Kasumi-1 (cell line): Measurements from ENCODE around the gene DICER1.
A peak's percentile ranks its signal among the peaks of the same experiment; 100 is the strongest.
"Not testable (repeated sequence)": the region's sequence is repeated elsewhere in the genome, so short reads cannot be mapped to it uniquely, and the experiment has no call there.

Source experiments
- DNase-seq, 2 experiments: peaks; one replicate each; lab custom pipeline; 2025; lab: John Stamatoyannopoulos, UW

DICER1 gene

GRCh38 chr14:95157327-95158189, at the start of gene DICER1:
Gene DICER1 (minus strand): TSS chr14:95157529. CDS start chr14:95133458, 24,071 bp downstream.
- peak; percentile 83 to 84 for DNase-seq

DNA sequence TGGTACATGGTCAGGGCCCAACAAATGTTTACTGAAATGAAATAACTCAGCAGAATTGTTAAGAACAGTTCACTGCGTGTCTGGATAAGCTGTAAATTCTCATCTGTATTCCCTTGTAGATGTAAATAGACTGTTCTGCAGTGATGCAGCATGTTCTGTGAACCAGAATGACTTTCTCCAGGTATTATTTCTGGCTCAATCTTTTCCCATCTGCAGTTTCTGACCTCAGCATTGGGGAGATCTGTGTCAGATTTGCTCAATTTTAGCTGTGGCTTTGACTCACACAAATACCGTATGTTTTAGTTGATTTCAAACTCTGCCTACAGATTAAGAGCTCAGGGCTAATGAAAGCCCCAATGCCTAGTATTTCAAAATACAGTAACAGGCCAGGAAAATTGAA, 49.2 kb upstream of the DICER1 start:
- DNase-seq: no peak

DNA sequence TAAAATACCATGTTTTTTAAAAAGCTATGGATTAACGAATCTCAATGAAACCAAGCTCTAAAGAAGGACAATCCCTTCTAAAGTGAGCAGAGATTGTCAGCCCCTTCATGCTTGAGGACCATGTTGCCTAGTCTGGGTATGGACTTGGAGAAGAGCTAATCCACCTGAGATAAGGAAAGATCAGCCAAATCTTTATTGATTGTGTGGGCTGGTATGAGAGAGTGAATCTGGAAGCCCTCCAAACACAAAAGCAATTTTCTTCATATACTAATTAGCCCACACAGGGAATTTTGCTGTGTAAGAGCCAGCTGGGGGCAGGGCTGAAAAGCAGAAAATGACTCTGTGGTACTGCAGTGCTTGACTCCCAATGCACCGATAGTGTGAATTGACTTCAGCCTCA, 47.4 kb upstream of the DICER1 start:
- DNase-seq: no peak

DNA sequence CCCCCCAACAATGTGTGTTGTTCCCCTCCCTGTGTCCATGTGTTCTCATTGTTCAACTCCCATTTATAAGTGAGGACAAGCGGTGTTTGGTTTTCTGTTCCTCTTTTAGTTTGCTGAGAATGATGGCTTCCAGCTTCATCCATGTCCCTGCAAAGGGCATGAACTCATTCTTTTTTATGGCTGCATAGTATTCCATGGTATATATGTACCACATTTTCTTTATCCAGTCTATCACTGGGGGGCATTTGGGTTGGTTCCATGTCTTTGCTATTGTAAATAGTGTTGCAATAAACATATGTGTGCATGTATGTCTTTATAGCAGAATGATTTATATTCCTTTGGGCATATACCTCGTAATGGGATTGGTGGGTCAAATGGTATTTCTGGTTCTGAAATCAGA, 44.4 kb upstream of the DICER1 start:
- not testable (repeated sequence) for DNase-seq

DNA sequence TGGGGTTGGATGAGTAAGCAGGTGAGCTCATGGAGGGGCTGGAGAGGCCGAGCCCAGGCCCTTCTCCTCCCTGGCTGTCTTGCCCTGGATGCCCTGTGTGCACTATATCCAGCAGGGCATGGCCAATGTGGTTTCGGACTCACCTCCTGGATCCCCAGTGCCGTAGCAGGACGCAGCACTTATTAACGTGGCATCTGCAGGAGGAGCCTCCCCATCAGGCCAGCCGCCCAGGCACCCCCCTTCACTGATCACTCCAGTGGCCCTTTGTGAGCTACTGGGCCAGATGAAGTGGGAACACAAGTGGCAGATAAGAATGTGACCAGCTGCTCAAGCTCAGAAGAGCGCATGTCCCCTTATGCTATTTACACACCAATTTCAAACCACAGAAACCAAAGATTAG, 43.1 kb upstream of the DICER1 start:
- DNase-seq: no peak

DNA sequence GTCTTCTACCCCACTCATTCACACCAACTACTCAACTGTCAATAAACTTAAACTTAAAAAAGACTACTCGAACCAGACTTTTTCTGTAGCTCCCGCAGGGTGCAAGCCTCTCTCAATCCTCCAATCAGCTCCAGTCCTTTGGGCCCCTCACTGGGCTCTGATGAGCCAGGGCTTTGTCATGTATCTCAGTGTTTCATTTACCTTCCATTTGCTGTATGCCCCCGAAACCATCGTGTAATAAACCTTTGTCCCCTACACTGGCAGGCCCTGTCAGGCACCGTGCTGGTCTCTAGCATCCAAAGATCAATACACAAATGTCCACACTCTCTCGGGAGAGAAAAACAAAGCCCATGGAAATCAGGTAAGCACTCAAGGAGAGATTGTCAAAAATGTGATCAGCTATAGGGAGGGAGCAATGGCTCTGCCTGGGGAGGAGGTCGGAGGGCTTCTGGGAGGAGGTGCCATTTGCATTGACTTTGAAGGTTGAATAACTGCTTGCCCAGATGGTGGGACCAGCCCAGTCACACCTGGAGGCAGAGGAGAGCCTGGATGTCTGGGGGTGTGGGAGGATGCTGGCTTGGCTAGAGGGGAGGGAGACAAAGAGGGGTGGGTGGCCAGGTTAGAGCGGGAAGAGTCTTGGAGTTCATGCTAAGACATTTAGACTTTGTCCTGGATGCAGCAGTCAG, 42.1 kb upstream of the DICER1 start:
- DNase-seq: no peak

DNA sequence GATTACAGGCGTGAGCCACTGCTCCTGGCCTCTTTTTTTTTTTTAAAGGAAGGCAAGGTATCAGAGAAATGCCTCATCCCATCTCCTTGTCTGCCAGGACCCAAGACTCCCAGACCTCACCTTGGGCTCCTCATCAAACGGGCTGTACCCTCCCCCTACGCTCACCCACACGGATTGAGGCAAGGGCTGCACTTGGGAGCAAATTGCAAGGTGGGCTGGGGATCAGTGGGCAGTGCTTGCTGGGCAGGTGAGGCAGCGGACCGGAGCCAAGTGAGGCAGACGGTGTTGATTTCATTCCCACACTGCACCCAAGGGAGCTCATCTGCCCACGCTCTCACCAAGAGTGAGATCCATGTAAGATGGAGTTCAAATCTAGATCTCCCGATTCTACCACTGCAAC, 41.0 kb upstream of the DICER1 start:
- no peak for DNase-seq

DNA sequence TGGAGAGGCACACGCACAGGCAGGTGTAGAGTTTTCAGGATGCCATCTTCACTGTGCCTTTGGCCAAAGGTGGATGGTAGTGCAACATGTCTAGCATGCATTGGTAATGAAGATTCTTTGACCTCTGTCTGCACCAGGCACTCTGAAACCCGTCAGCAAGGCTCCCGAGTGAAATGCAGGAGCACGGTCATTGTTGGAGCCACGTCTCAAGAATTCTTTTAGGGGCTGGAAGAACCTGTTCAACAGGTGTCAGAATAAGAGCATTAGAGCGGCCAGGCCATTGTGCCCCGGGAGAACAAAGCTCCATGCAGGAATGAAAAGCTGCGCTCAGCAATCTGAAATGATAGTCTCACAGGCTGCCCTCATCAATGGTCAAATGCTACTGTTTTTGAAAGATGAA, 40.2 kb upstream of the DICER1 start:
- DNase-seq: no peak

DNA sequence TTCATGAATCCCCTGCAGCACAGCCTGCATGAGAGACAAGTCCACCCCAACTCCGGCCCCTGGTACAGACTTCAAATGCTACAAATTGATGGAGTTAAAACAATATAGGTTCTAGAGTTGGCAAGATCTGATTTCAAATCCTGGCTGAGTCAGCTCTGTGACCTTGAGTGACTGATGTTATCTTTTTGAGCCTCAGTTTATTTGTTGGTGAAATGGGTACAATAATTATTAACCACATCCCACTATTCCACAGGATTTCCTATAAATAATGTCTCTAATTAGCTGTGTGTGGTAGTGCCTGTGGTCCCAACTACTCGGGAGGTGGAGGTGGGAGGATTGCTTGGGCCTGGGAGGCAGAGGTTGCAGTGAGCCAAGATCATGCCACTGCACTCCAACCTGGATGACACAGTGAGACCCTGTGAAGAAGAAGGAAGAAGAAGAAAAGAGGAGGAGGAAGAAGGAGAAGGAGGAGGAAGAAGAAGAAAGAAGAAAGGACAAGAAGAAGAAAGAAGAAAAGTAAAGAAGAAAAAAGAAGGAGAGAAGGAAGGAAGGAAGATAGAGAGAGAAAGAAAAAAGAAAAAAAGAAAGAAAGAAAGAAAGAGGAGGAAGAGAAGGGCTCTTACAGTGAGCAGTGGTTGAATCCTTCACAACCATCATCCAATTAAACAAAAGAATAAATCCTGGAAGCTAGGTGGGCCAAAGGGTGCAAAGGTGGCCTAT, 39.7 kb upstream of the DICER1 start:
- DNase-seq: no peak

DNA sequence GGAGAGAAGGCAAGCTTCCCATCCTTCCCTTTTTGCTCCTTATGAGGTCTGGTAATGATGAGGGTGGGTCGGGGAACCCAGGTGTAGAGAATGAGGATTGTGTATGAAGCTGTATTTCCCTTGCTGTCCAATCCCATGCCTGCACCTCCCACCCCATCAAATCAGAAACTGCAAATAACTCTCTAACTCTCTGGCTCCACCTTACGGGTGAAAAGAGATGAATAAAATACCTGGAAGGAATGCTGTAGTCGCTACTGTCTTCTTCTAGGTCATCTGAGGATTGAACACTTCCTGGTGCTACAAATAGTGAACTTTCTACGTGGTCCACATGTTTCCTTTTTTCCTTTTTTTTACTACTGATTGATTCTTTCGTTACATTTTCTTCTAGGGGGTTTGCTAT, 38.9 kb upstream of the DICER1 start:
- peak; percentile 49 to 52 for DNase-seq

- DNase-seq: no peak
Measured at GRCh38 chr14:95195031-95195430, 37.7 kb upstream of the DICER1 start.

DNA sequence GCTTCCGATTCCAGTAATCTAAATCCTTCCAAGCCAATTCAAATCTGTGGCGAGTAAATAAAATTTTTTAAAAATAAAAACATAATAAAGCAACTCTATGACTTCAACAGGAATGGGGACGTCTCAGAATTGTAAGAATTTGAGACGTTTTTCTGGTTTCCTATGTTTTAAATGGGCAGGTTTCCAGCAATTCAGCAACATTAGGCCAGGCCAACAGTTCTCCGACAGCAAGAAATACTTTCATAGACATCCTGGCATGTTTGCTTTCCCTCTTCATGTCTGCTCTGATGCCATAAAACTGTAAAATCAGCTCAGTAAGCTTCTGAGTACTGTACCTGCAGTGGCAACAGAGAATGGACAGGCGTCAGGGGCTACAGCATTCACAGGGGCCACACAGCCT, 35.8 kb upstream of the DICER1 start:
- no peak for DNase-seq

GRCh38 chr14:95192311-95192710, 35.0 kb upstream of the DICER1 start:
- DNase-seq: no peak

DNA sequence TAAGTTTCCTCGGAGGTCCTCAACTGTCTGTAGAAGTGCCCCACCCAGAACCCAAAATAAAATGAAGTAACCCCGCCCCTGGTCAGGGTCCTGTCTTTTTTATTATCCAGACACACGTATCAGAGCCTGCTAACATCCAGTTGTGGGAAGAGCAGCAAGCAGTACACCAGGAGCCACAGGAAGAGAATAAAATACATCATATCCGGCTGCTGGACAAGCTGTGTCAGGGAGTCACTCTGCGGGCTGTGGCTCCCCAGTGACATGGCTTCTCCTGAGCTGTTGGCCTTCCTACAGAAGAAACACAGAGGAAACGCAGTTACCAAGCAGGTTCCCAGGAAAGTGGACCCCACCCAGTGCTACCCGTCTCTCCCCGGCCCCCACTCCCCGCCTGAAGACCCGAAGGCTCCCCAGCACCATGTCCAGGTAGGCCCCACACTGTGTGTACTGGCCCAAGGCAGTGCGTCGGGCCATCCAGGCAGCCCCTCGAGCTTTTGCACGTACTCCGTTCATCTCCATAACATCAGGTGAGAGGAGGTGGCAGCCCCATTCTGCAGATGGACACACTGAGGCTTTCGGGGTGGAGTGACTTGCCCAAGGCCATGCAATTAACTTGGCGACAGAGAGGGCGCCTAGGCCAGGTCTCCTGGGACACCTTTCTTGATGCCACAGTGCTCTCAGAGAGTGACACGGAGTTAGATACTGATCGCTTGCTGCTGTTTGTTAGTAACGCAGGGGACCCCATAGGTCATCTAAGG, 34.3 kb upstream of the DICER1 start:
- no peak for DNase-seq

GRCh38 chr14:95190857-95191256, 33.5 kb upstream of the DICER1 start:
- no peak for DNase-seq

- no peak for DNase-seq
Measured at GRCh38 chr14:95190346-95190840, 33.1 kb upstream of the DICER1 start.

- no peak for DNase-seq
Measured at GRCh38 chr14:95189367-95190132, 32.2 kb upstream of the DICER1 start.

DNA sequence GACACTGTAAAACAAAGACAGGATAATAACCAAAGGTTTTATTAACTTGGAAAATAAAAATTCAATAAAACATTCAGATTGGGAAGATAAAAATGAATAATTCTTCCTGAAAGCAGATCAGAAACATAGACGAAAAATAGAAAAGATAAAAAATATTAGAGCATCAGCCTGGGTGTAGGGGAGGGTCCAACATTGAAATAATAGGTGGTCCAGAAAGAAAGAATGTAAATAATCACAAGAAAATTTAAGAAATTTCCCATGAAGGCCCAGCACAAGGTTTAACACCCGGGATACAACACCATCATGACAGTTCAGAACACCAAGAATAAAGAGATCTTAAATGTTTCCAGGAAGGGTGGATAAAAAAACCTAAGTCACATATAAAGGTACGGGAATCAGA, 31.1 kb upstream of the DICER1 start:
- DNase-seq: no peak

DNA sequence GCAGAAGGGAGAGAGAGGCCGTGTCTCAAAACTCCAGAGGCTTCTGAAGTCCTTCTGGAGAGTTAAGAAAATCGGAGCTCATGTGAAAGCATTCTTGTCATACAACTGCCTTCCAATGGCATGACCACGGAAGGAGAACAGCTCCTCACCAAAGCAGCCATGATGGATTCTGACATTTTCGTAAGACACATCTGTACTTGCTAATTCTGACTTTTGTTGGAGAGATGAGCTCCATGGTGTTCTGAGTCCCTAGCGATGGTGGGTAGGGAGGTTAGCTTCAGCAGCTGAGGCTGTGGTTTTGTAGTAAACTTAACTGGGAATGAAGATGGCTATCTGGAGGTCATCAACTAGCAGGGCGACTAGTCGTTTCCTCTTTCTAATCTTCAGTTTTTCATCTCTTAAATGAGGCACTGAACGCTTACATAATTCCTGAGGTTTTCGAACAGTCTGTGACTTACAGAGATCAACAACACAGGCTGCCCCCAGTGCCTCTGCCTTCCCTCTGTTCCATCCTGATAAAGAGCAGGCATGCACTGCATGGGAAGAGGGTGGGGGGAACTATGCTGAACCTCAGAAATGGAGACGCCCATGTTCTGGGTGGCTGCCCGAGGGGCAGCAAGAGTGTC, 28.6 kb upstream of the DICER1 start:
- peak; percentile 43 to 53 for DNase-seq

DNA sequence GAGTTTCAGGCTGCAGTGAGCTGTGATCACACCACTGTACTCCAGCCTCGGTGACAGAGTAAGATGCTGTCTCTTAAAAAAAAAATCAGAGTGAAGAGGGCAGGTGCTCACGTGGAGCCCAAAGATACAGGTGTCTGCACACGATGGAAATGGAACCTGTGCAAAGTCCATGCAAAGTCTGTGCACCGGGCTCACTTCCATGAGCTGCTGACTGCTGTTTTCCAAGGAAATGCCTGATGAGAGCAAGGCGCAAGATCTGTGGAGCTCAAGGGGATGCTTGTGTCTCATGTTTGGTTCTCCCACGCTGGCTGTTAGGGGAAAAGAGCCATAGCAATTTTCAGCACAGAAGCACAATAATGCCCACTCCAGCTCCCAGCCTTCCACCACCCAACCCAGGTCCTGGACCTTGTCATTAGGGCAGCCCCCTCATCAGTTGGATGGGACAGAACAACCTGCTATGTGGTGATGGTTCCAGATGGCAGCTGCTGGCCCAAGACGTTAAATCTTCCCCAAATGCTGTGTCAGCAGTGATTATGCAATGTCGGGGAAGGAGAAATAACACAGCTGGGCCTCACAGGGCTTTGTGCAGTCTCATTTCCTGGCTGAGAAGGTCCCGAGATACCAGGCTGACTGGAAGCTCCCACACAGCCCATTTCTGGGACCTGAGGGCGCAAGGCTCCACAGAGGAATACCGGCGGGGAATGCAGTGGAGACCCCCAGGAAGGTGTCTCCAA, 27.9 kb upstream of the DICER1 start:
- DNase-seq: peak; percentile 65 to 71
